ENCODE results near the gene ANKDD1A. TPM values are rescaled to one million over a fixed set of nuclear protein-coding genes. Genes with fewer than 3 reads are reported as not detected.

Gene ANKDD1A
- total and polyA plus RNA-seq, 3 donors from 2014 or later, result 11.1 to 34.9 (median 31.8) TPM

GRCh38 chr15:64949383-64950186 lies 37.9 kb downstream of the ANKDD1A start:
- TF ChIP-seq CTCF (IDR thresholded peaks at IDR 0.05) (no peak), POLR2A (IDR thresholded peaks at IDR 0.05) (no peak)
- no peaks in the 10 kb centered on the region for H3K36me3 ChIP-seq (ENCODE audit: low read depth, missing control alignments)
- no peaks in the 10 kb centered on the region for H3K27me3 ChIP-seq
- H3K4me1 ChIP-seq, result no peaks in the 10 kb centered on the region
- H3K9me3 ChIP-seq, result no peaks in the 10 kb centered on the region
- H3K4me3 ChIP-seq, result no peak overlapping the region
- no peak for DNase-seq
- H3K27ac ChIP-seq, result no peak overlapping the region
- 84 to 90% methylated on average over 8 to 11 of the region's 11 CpGs for WGBS, 2 donors
- intact Hi-C loops (cut with DNase I; ENCODE audit: low total_unique reads), result no loop called here

GRCh38 chr15:64950888-64951287 lies 39.2 kb downstream of the ANKDD1A start:
- H3K36me3 ChIP-seq (ENCODE audit: low read depth, missing control alignments), result no peaks in the 10 kb centered on the region
- WGBS, 2 donors, result 80 to 81% methylated on average over 6 of the region's 6 CpGs
- H3K9me3 ChIP-seq, result no peaks in the 10 kb centered on the region
- no peaks in the 10 kb centered on the region for H3K27me3 ChIP-seq
- DNase-seq, result no peak
- no peak for TF ChIP-seq POLR2A (IDR thresholded peaks at IDR 0.05)
- TF ChIP-seq CTCF (IDR thresholded peaks at IDR 0.05), result no peak
- intact Hi-C loops (cut with DNase I; ENCODE audit: low total_unique reads), result no loop called here
- H3K4me1 ChIP-seq, result no peaks in the 10 kb centered on the region
- no peak overlapping the region for H3K27ac ChIP-seq
- H3K4me3 ChIP-seq, result no peak overlapping the region

- Histone ChIP-seq H3K4me1 (no peaks in the 10 kb centered on the region), H3K9me3 (no peaks in the 10 kb centered on the region), H3K27ac (no peak overlapping the region), H3K36me3 (ENCODE audit: low read depth, missing control alignments) (no peaks in the 10 kb centered on the region), H3K4me3 (no peak overlapping the region), H3K27me3 (no peaks in the 10 kb centered on the region)
- TF ChIP-seq POLR2A (IDR thresholded peaks at IDR 0.05) (no peak), CTCF (IDR thresholded peaks at IDR 0.05) (no peak)
- intact Hi-C loops (cut with DNase I; ENCODE audit: low total_unique reads), result no loop called here
- no peak for DNase-seq
- WGBS, 2 donors, result 93 to 97% methylated on average over 2 of the region's 2 CpGs
These were observed 40.2 kb downstream of the ANKDD1A start for GRCh38 chr15:64951777-64952418.

GRCh38 chr15:64954395-64954794 lies 42.7 kb downstream of the ANKDD1A start:
- Histone ChIP-seq H3K4me3 (no peak overlapping the region), H3K4me1 (no peaks in the 10 kb centered on the region), H3K27ac (no peak overlapping the region), H3K9me3 (no peaks in the 10 kb centered on the region), H3K36me3 (ENCODE audit: low read depth, missing control alignments) (no peaks in the 10 kb centered on the region), H3K27me3 (no peaks in the 10 kb centered on the region)
- DNase-seq, result no peak
- intact Hi-C loops (cut with DNase I; ENCODE audit: low total_unique reads), result no loop called here
- TF ChIP-seq POLR2A (IDR thresholded peaks at IDR 0.05), result no peak
- TF ChIP-seq CTCF (IDR thresholded peaks at IDR 0.05), result no peak
- 89 to 91% methylated on average over 2 of the region's 3 CpGs for whole genome bisulfite sequencing, 2 donors

All from testis (tissue), 3 donors.